Fibroblast of skin of scalp (primary cell): ENCODE data around the gene FCER2.

Experiments used
- DNase-seq: peaks from one replicate; pipeline ENCODE4 v3.0.0-alpha.2; 2013

FCER2 gene

DNA sequence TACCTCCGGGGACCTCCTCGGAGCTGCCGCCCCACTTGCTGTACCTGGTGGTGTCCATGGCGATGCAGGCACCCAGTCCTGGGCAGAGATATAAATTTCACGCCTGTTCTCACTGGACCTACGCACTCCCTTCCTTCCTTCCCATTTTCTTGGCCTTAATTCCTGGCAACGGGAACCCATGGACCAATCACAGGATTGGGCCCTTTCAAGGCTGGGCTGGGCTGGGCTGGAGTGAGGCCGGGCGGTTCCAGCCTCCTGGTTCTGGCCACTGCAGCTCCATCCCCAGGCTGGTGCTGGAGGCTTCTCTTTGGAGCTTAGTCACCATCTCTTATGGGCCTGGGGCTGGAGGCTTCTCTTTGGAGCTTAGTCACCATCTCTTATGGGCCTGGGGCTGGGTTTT lies 30.1 kb upstream of the FCER2 start, which contains the start of gene CLEC4G:
CLEC4G (minus strand) TSS at position 66 of the 400 bp plus-strand sequence; CDS start at position 58, 8 bp downstream.
- DNase-seq: no peak

GRCh38 chr19:7731615-7732014 lies 29.7 kb upstream of the FCER2 start:
- no peak for DNase-seq

GRCh38 chr19:7731218-7731595 lies 29.3 kb upstream of the FCER2 start:
- no peak for DNase-seq

DNA sequence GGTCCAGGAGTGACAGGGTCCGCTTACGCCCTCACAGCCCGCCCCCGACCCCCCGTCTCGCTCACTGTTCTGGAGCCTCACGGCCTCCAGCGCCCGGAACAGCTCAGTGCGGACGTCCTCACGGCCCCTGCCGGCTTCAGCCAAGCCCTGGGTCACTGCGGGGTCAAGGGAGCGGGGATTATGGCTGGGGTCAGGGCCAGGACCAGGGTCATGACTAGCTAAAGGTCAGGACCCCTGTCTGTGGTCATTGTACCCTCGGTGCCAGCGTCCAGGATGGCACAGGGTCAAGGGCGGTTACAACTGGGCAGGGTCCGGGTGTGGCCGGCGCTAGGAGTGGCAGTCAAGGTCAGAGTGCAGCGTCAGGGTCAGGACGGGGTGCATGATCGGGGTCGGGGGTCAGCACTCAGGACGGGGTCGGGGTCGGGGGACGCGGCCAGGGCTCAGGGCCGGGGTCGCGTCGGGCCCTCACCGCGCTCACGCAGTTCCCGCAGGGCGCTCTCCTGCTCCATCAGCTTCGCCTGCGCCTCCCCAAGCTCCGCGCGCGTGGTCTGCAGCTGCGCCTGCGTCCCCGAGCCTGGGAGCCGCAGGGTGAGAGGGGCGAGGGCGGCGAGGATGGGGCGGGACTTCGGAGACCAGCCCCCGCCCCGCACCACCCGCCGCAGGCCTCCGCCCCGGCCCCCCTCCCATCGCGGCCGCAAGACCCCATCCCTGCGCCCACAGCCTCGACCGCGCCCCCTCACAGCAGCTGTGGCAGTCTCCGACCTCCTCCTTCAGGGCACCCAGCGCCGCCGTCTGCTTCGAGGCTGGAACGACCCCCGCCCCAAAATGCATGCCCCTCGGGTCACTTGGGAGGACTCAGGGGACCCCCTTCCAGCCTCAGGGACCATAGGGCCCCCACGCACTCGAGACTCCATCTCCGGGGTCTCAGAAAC lies 28.6 kb upstream of the FCER2 start:
- DNase-seq: no peak

DNA sequence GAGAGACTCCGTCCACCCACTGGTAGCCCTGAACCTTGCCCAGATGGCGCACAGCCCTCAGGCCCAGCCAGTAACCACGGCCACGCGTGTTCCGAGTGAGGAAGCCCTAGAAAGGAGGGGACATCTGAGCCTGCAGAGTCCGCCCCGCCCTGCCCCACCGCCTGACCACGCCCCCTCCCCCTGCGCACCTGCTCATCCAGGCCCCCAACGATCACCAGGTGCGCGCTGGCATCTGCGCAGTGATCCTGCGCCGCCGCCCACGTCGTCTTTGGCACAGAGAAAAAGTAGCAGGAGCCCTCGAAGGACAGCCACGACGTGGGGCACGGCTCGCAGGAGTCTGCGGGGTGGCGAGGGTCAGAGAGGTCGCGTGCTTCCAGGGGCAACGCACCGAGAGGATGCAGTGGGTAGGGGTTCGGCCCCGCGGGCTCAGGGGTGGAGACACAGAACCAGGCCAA lies 27.9 kb upstream of the FCER2 start:
- no peak for DNase-seq

- no peak for DNase-seq
Measured at GRCh38 chr19:7729211-7729610, 27.3 kb upstream of the FCER2 start.

- no peak for DNase-seq
Measured at GRCh38 chr19:7725791-7726190, 23.9 kb upstream of the FCER2 start.

DNA sequence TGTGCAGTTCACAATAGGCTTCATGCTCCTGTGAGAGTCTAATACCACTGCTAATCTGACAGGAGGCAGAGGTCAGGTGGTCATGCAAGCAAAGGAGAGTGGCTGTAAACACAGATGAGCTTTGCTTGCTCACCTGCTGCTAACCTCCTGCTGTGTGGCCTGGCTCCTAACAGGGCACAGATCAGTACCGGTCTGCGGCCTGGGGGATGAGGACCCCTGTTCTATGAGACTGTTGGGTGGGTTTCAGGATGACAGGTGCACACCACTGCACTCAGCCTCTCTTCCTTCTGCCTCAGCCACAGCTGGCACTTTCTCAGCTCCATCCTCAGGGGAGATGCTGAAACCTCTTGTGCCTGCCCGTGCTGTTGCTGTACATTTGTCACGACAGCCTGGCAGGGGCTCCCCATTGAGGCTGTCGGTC lies 20.3 kb upstream of the FCER2 start:
- DNase-seq: no peak

DNA sequence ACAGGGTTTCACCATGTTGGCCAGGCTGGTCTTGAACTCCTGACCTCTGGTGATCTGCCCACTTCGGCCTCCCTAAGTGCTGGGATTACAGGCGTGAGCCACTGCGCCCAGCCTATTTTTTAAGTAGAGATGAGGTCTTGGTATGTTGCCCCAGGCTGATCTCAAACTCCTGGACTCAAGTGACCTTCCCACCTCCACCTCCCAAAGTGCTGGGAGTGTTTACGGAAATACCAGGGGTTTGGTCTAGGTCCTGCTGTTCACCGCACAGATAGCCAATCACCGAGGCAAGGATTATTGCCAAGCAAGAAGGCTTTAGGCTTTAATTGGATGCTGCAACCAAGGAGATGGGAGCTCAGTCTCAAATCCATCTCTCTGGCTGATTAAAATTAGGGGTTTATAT lies 18.4 kb upstream of the FCER2 start:
- DNase-seq: no peak

DNA sequence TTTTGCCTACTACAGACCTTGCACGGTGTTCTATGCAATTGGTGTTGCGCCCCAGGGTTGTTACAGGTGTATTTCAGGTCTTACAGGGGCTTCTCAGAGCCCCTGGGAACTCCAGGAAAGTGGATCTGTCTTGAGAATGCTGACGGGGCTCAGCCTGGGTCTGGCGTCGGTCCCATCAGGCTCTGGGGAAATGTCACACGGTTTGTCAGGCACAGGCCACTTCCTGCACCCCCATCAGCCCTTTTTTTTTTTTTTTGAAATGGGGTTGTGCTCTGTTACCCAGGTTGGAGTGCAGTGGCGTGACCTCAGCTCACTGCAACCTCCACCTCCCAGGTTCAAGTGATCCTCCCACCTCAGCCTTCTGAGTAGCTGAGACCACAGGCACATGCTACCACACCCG lies 16.7 kb upstream of the FCER2 start:
- no peak for DNase-seq

GRCh38 chr19:7716762-7717161 lies 14.8 kb upstream of the FCER2 start:
- DNase-seq: no peak

DNA sequence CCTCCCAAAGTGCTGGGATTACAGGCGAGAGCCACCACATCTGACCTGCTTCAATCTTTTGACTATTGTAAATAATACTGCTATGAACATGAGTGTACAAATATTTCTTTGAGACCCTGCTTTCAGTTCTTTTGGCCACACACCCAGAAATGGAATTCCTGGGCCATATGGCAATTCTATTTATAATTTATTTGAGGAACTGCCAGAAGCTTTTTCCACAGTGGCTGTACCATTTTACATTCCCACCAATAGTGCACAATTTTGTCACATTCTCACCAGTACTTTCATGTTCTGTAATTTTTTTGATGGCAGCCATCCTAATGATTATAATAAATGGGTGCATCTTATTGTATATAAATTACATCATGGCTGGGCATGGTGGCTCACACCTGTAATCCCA lies 13.7 kb upstream of the FCER2 start:
- no peak for DNase-seq

DNA sequence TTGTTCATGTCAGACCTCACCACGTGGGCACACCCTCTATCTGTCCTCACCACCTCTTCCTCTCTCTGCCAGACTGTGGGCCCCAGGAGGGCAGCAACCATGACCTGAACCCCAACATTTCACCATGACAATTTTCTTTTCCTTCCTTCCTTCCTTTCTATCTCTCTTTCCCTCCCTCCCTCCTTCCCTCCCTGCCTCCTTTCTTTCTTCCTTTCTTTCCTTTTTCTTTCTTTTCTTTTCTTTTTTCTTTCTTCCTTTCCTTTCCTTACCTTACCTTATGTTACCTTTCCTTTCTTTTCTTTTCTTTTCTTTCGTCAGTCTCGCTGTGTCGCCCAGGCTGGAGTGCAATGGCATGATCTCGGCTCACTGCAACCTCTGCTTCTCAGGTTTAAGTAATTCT lies 8.7 kb upstream of the FCER2 start:
- no peak for DNase-seq

- no peak for DNase-seq
Measured at GRCh38 chr19:7709932-7710460, 8.1 kb upstream of the FCER2 start.

DNA sequence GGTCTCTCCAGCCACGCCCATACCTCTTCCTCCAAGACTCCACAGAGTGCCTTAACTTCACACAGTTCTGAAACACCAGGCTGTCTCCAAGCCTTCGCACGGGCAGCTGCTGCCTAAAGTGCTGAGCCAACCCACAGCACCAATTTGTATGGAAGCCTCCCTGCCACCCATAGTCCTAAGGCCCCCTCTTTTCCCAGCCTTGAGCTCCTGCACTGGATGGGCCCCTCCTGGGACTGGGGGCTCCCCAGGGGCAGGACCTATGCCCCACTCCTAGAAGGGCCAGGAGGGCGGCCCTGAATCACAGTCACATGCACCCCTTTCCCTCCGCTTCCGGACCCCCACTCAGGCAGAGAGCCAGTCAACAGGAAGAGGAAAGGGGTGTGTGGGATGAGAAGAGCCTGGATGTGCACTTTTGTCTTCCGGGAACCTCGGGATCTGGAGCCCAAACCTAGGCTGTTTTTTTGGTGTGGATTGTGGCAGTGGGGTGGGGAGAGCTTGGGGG lies 5.1 kb upstream of the FCER2 start:
- no peak for DNase-seq

DNA sequence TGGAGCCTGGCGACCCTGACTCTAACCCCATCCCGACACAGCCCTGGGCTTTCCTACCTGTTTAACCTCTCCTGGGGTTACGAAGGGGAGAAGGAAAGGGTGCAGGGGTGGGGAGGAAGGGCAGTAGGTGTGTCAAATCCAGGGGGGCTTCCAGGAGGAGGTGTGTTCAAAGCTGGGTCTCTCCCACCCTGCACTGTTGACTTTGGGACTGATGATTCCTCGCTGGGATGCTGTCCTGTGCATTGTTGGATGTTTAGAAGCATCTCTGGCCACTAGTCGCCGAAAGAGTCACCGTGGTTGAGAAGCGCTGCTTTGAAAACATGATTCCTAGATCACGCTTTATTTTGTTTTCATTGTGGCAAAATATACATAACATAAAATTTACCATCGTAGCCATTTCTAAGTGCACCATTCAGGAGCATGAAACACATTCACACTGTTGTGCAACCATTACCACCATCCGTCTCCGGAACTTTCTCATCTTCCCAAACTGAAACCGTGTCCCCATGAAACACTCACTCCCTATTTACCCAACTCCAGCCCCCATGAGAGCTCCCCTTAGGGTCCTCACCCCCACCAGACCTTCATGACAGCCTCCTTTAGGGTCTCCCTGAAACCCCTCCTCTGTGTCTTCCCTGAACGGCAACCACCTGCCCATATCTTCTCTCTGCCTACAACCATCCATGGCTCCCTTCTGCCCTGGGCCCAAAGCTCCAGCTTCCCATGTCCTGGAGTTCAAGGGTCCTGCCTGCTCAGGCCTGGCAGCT lies 4.4 kb upstream of the FCER2 start:
- no peak for DNase-seq

GRCh38 chr19:7705387-7706187 lies 3.7 kb upstream of the FCER2 start:
- DNase-seq: no peak

GRCh38 chr19:7704280-7705060 lies 2.5 kb upstream of the FCER2 start:
- no peak for DNase-seq

DNA sequence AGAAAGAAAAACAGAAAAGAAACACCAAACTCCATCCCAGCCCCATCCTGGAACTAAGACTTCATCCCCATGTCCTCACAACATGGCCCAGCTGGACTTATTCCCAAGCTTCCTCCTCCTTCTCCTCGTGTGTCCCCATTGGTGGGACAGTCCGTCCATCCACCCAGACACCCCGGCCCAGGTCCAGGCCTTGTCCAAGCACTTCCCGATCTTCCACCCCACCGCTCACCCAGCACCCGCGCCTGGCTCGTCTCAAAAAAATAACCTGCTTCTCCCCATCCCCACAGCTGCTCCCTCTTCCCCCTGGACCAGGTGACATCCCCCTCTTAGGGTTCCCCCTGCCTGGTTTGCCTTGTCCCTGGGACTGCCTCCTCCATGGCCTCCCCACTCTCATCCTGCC lies 1.4 kb upstream of the FCER2 start:
- DNase-seq: no peak

- DNase-seq: no peak
Measured at GRCh38 chr19:7701049-7701653, 780 bp downstream of the FCER2 start.
